Right lung (tissue), 5 donors: ENCODE results near the gene TCF7L2. TPM values are rescaled to one million over a fixed set of nuclear protein-coding genes. Genes with fewer than 3 reads are reported as not detected.

Experiments
- DNase-seq, 2 donors: peaks; one replicate each; pipeline ENCODE4 v3.0.0-alpha.2; 2013
- polyA plus RNA-seq, 5 donors: library from polyadenylated mRNA; unstranded; fragments of 120-200 nt; gene quantifications; one replicate each; pipeline versions ENCODE4 v1.2.1 to v1.2.3, GENCODE V29; 2013; ENCODE audit warnings: inconsistent platforms in 1 of 5, low replicate concordance in 1 of 5; ENCODE audit not compliant: insufficient read length in 5 of 5, insufficient read depth in 1 of 5

The TCF7L2 gene
- polyA plus RNA-seq, 5 donors = 38.8 to 55.8 (median 49.2) TPM

DNA sequence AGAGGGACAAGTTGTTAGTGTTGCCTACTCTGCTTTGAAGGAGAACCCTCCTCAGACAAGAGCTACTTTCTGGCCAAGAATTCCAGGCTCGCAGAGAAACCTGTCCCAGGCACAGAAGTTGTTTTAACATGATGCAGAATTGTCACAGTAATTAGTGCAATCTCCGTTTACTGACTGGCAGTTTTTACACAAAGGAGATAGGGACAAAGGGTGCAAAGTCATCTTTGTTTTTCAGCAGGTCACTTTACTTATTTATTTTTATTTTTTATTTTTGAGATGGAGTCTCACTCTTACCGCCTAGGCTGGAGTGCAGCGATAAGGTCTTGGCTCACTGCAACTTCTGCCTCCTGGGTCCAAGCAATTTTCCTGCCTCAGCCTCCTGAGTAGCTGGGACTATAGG, 12.3 kb downstream of the TCF7L2 start:
- no peak for DNase-seq

DNA sequence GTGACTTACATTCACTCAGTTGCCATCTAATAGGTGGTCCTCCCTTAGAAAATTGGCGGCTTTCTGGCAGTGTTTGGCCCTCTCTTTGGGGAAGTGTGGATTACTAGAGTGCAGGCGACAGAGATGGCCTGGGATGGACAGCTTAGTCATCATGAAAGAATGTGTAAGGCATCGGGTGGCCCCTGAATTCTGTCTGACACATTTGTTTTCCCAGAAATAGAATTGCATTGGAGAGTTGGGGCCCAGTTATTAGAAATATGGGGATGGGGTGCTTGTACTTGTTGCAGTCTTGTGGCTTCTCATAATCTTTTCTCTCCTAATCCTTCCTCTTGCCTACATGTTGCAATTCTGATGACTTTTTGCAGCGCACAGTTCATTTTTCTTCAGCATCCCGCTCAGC, 13.8 kb downstream of the TCF7L2 start:
- no peak for DNase-seq

DNA sequence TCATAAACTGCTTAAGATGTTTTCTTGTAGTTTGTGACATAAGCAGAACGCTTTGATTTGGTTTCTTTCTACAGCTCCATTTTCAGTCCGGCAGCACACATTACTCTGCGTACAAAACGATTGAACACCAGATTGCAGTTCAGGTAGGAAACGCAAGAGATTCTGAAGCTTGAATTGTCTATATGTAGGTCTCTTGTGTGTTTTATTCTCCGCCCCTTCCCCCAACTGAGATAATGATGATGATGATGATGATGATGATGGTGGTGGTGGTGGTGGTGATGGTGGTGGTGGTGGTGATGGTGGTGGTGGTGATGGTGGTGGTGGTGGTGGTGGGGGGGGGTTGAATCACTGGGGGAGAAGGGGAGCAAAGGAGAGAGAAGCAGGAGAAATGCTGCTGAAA, 14.4 kb downstream of the TCF7L2 start:
- DNase-seq = no peak

DNA sequence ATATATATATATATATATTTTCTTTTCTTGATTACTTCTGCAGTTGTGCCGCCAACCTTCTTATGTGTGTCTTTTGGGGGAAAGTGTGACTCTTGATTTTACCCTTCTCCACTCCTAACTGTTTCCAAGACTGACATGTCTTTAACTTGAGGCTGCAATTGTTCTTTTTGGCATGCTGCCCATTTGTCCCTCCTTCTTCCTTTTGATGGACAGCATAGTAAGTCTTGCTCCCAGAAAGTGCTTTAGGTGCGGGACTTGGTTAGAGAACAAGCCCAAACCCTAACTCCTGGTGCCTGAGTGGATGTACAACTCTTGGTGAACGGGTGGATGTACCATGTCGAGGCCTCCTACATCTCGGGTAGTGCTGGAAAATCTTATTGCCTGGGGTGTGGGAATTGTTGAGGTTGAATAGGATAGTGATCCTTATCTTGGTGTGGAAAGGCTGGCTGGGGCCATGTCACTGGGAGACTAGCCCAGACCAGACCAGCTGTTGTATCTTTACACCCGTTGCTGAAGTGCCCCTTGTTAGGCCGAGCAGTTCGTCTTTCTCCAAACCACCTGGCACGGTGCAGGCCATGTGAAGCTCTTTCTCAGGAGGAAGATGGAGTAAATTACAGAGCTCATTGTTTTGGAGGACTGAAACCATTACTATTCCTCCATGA, 16.3 kb downstream of the TCF7L2 start:
- no peak for DNase-seq

DNA sequence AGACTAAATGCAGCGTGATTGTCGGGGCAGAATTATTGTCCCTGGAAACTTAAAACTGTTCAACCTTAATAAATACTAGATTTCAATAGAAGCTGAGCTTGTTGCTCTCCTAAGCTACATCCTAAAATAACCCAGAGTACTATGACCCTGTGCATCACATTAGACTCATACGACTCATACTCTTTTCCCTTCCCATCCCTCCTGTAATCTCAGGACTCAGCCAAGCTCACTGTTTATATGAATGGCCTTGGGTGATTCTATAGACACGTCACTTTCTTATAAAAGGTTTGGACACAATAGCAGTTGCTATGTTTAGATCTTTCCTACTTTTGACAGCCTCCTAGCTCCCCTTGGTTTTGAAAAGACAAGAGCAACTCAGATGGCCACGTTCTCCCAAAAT, 17.2 kb downstream of the TCF7L2 start:
- DNase-seq = no peak

DNA sequence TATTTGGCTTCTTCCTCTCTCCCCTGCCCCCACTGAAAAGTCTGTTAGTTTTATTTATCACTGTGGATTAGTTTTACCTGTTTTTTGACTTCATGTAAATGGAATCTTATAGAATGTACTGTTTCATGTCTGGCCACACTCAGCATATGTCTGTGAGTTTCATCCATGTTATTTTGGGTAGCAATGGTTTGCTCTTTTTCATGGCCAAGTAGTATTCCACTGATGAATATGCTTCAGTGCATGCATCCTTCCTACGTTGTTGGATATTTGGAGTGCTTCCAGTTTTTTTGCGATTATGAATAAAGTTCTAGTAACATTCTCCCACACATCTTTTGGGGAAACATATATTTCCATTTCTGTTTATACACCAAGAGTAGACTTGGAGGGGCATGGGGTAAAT, 19.1 kb downstream of the TCF7L2 start:
- DNase-seq = no peak

DNA sequence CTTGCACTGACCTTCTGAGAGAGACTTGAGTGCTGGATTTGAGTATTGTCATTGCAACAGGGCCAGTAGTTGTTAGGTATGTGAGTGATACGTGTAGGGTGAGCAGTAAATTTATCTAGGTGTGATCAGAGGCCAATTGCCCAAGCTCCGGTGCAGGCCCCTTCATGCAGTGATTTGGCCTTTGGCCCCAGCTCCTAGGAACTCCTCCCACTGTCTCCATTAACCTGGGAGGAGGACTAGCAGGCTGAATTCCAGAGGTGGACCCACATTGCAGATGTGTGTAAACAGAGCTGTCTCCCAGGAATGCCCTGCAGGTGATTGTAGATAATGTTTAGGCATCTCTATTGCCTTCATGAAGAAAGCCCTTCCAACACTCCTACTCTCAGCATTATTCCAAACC, 19.5 kb downstream of the TCF7L2 start:
- DNase-seq = no peak

DNA sequence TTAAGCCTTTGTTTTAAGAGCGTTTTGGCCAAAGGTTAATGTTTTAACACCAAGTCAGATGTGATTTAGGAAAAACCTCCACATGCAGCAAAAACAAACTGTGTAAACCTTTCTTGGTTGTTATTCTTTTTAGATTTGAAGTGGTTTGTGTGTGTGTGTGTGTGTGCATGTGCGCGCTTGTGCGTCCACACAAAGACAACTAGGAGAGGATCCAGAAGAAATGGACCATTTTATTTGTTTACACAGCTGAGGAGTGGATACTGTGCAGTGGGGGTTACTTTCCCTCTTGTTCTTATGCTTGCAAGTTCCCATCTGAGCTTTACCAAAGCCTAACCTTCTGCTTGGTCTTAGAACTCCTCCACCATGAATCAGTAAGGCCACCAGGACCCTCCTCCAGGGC, 20.0 kb downstream of the TCF7L2 start:
- DNase-seq = no peak

DNA sequence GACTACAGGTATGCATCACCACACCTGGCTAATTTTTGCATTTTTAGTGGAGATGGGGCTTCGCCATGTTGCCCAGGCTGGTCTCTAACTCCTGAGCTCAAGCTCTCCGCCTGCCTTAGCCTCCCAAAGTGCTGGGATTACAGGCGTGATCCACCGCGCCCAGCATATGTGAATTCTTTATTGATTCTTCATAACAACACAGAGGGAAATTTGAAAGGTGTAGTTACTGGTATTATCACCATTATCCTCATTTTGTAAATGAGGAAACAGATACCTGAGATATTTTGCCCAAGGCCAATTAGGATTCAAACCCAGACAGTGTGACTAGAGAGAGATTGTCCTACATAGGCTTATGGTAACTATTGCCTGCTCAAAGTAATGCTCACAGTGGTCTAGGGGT, 22.6 kb downstream of the TCF7L2 start:
- no peak for DNase-seq

DNA sequence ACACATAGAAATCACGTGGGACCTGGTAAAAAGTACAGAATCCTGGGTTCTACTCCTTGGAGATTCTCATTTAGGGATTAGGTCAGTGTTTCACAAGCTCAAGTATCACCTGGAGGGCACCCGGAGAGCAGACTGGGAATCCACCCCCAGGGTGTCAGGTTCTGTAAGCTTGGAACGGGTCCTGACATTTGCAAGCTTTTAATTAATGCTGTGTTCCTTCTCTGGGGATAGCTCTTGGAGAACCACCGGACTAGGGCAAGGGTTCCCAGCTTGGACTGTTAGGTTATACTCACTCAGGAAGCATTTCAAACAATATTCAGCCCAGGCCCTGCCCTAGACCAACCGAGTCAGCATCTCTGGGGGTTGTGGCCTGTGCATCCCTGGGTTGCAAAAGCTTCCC, 23.0 kb downstream of the TCF7L2 start:
- DNase-seq = no peak

DNA sequence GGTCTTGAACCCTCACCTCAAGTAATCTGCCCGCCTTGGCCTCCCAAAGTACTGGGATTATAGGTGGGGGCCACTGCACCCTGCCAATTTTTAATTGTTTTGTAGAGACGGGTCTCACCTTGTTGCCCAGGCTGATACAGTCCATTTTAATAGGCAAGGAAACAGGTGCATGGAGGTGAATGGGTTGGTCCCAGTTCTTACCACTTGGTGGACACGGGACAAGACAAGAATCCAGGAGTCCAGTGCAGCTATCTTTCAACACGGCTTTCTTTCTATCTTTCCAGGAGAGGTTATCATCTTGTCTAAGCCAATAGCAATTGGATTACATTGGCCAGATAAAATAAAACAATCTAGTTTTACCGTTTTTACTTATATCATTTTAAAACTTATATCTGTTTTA, 23.8 kb downstream of the TCF7L2 start:
- no peak for DNase-seq

DNA sequence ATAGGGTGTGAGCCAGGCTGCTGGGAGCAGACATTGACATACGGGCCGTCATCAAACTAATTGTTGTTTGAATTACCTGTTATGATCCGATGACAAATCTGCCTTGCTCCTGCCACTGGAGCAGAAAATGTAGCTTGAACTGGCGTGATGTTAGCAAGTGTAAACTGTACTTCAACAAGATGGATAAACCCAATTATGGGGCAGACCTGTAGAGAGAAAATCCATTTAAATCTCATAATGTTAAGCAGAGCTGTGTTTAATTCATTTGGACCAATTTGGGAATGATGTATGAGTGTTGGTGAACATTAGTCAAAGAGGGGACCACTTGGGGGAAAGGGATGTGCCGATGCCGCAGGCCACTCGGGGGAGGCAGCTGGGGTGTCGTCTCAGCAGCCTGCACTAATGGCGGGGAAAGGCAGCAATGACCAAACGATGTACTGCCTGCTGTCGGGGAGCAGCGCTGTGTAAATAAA, 27.4 kb downstream of the TCF7L2 start:
- DNase-seq = no peak

DNA sequence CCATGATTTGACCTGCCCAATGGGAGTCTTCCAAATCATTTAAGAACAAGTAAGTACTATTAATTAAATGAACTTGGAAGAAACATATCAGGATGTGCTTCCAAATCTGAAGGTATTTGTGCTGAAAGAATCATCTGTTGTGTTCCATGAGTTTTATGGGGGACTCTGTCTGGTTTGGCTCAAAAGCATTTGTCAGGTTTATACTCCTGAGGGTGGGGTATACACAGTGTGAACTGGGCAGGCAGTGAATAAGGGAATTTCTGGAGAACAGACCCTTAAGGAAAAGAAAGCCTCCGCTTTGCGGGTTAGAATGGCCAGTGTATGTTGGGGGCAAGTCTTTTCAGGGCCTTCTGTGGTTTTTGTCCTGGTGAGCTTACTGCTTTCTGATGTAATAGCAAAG, 29.9 kb downstream of the TCF7L2 start:
- no peak for DNase-seq

DNA sequence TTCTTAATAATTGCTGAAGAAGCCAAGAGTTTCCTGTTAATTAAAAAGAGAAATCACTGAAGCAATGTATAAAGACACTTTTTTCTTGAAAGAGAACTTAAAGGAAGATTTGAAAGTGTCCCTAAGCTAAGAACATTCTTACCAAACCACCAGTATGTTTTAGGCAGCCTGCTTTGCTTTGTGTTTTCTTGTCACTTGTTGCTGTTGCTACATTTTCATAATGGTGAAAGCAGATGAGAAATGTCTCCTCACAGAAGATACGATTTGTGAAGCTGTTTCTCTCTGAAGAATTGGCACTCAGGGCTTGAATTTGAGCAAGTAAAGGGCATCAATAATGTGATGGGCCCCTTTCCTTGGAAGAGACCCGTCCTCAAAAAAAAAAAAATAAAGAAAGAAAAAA, 30.9 kb downstream of the TCF7L2 start:
- no peak for DNase-seq

DNA sequence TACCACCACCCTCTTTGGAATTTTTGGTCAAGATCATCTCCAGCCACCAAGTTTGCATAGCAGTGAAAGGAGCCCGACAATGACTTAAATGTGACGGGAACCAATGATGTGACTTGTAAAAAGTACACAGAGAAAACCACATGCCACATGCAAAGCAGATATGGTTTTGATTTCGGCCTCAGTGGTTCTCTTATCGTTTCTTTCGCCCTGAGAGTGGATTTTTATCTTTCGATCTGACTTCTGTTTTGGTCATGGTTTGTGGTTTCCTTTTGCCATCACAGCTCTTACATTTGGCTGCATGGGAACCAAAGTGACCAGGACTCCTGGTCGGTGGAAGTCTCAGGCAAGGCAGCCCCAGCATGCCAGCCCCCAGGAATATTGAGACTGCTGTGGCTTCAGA, 31.5 kb downstream of the TCF7L2 start:
- DNase-seq = no peak

DNA sequence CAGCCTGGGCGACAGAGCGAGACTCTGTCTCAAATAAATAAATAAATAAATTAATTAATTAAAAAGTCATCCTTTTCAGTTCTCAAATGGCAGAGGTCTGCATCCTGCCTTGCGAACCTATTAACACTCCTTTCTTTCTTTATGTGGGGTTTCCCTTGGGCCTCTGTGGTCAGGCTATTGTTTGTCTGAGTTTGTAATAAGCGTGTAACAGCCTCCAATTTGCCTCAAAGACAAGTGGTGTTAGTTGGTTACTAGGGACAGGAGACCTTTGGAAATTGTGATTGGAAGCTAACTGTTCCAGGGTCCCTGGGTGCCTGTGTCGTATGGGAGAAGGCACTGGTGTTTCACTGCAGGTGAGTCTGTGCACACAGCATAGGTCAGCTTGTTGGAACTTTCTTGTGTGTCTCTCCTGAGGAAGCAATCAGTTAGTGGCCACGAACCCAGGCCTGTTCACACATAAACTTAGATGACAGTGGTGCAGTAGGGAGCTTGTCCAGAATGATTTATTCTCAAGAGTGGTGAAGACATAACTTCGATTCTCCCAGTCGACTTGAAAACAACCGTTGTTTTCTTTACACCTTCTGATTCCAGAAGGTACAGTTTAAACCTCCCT, 33.5 kb downstream of the TCF7L2 start:
- DNase-seq = no peak

DNA sequence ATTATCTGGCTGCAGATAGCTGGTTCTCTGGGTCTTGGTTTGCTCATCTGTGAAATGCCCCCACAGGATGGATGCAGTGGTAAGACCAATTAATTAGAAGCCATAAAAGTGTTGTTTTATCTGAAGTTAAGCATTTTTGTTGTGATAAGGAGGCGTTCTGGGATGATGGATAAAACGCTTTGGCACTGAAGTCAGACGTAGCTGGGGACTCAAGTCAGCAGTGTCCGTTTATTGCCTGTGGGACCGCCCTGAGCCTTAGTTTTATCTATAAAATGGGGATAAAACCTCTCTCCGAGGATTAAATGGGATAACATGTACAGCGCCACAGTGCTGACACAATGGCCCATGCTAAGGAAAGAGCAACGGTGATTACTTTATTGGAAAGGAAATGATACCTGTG, 34.7 kb downstream of the TCF7L2 start:
- no peak for DNase-seq

DNA sequence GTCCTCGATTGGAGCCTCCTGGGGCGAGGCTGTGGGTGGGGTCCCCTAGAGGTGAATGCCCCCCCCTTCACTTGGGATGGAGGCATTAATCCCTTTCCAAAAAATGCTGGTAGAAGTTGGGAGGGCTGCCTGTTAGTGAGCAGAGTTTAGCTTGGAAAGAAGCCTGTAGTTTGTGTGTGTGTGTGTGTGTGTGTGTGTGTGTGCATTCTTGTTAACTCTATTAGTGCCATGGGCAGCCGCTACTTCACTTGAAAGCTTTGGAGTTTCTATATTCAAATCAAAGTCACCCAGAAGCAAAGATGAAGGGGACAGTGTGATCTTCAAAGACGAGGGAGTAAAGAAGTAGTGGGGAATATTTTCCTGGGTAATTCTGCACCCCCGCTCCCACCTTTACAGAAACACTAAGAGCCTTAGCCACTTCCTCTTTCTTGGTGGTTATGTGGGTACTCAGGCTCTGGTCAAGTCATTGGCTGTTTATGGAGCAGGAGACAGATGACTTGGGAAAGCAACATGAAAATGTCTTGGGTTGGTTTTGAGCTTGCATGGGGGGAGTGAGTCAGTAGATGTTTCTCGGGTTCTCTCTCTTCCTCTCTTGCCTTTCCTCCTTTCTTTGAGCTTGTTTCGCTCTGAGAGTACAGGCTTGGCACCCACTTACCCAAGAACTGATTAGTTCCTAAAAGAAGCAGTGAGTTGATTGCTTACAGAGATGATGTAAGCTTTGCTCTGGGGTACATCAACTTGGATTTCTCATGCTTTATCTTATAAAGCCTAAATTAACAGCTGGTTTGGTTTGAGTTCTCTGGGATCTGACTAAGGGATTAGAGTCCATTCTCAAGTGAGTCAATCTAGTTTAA, 35.9 kb downstream of the TCF7L2 start:
- no peak for DNase-seq

DNA sequence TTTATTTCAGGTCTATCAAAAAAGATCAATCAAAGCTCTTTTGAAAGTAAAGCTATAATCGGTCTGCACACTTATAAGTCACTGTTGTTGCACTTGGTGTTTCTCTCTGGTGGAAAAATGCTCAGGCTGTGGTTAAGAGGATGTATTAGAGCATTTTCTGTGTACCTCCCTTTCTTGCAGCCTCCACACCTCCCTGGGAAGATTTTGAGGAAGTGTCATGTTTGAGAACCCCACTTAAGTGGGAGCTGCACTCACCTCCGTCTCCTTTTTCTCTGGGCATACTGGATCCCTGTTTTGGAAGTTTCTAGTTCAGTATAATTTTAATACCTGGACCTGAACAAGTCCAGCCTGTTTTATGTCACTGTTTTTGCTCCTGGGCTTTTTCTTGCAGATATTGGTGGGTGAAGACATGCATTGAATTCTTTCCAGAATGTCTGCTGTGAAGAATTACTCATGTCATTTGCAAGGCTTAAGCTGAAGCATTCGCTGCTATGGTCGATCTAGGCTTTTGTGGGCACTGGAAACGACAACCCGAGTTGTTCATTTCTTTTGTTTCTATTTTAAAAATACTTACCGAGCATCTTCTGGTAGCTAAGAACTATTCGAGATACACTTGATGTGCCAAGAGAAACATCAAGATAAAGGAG, 36.6 kb downstream of the TCF7L2 start:
- no peak for DNase-seq

DNA sequence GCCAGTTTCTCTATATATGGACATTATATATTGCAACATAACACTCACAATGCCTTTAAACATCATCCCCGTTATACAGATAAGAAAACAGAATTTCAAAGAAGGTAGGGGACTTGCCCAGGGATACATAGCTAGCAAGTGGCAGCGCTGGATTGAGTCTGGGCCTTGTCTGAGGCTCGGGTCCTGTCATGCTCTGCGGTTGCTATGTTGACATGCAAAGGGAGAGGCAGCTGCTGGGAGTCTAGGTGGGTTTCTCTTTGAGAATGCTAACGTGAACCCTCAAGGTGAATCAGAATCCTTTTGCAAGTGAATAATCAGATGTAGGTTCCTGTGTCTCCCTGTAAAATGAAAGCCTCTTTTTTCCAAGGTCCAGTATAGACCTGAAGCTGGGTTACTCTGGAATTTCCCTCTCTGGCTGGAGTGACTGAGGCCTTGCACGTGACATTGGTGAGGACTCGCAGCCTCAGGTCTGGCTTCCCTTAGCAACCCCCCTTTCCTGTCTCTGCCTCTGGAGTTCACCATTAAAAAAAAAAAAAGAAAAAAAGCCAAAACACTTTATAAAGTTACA, 38.9 kb downstream of the TCF7L2 start:
- no peak for DNase-seq

DNA sequence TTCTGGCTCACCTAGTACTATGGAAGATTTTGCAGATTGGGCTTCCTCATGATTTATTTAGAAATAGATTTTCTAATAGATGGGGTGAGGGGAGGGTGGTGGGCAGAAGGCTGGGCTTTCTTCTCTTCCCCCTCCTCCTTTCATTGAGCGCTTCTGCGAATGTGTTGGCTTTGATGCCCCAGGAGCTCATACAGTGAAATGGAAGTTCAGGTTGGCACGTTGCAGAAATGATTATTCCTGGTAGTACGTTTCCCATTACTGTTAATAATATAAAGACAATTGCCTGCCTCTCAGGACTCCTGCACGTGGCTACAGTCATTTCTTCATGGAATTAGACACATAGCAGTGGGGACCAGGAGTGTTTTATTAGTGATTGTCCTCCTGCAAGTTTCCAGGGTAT, 39.8 kb downstream of the TCF7L2 start:
- no peak for DNase-seq

DNA sequence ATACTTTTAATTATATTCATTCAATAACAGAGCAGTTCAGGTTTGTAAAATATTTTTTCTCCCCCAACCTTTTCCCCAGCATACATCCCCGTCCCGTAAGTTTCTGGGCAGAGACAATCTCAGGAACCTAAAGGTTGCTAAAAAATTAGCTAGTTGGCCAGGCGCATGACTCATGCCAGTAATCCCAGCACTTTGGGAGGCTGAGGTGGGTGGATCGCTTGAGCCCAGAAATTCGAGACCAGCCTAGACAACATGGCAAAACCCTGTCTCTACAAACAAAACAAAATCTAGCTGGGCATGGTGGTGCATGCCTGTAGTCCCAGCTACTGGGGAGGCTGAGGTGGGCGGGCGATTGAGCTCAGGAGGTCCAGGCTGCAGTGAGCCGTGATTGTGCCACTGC, 40.2 kb downstream of the TCF7L2 start:
- no peak for DNase-seq
